ENCODE measurements around the gene GPR157. TPM values are rescaled to one million over a fixed set of nuclear protein-coding genes. Genes with fewer than 3 reads are reported as not detected.

GPR157 gene
- total RNA-seq, 6 donors from 2014 or later, result 12.0 to 26.5 (median 16.7) TPM

DNA sequence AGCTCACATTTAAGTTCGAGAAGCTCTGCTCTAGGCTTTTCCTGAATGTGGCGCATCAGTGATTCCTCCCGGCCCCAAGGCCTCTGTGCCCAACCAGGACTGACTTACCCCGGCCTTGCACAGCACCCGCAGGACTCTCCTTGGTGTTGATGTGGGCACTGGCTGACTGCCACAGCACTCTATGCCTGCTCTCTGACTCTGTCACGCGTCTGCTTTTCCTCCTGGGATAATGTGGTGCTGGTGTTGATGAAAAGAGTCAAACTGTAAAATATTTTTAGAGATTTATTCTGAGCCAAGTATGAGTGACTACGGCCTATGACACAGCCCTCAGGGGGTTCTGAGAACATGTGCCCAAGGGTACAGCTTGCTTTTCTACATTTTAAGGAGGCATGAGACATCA is 44.0 kb downstream of the GPR157 start:
- Histone ChIP-seq H3K27me3 (no peaks in the 10 kb centered on the region), H3K4me3 (no peak overlapping the region), H3K4me1 (peaks cover 0 to 43% (median 16%) of the 10 kb centered on the region in 4 donors), H3K27ac (no peak overlapping the region), H3K36me3 (no peaks in the 10 kb centered on the region), H3K9me3 (no peaks in the 10 kb centered on the region)
- TF ChIP-seq POLR2A (IDR thresholded peaks at IDR 0.05), result no peak
- TF ChIP-seq EP300 (IDR thresholded peaks at IDR 0.05), result no peak
- TF ChIP-seq, protein P1, sequence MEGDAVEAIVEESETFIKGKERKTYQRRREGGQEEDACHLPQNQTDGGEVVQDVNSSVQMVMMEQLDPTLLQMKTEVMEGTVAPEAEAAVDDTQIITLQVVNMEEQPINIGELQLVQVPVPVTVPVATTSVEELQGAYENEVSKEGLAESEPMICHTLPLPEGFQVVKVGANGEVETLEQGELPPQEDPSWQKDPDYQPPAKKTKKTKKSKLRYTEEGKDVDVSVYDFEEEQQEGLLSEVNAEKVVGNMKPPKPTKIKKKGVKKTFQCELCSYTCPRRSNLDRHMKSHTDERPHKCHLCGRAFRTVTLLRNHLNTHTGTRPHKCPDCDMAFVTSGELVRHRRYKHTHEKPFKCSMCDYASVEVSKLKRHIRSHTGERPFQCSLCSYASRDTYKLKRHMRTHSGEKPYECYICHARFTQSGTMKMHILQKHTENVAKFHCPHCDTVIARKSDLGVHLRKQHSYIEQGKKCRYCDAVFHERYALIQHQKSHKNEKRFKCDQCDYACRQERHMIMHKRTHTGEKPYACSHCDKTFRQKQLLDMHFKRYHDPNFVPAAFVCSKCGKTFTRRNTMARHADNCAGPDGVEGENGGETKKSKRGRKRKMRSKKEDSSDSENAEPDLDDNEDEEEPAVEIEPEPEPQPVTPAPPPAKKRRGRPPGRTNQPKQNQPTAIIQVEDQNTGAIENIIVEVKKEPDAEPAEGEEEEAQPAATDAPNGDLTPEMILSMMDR (IDR thresholded peaks at IDR 0.05), result no peak
- TF ChIP-seq POLR2AphosphoS5 (IDR thresholded peaks at IDR 0.05), result no peak
- WGBS, 2 donors, result 60 to 67% methylated on average over 7 to 8 of the region's 8 CpGs
- peak in 1 of 2 donors; percentile 56 for DNase-seq
- peak in 1 of 2 donors; percentile 63 for ATAC-seq (ENCODE audit: low FRiP score in 2 of 2)

DNA sequence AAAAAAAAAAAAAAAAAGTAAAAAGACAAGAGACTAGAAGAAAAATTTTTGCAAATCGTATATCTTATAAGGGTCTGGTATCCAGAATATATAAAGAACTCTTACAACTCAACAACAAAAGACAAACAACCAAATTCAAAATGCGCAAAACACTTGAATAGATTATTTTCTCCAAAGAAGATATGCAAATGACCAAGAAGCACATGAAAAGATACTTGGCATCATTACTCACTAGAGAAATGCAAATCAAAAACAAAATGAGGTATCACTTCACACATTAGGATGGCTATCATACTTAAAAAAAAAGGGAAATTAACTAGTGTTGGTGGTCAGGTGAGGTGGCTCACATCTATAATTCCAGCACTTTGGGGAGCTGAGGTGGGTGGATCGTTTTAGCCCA is 47.4 kb downstream of the GPR157 start:
- 93 to 94% methylated on average over 3 of the region's 3 CpGs for WGBS, 2 donors
- no peaks in the 10 kb centered on the region for H3K9me3 ChIP-seq
- H3K4me1 ChIP-seq, result peaks cover 0 to 34% (median 14%) of the 10 kb centered on the region in 4 donors
- no peak for ATAC-seq (ENCODE audit: low FRiP score in 2 of 2)
- H3K4me3 ChIP-seq, result no peak overlapping the region
- H3K27me3 ChIP-seq, result no peaks in the 10 kb centered on the region
- no peaks in the 10 kb centered on the region for H3K36me3 ChIP-seq
- no peak for TF ChIP-seq POLR2A (IDR thresholded peaks at IDR 0.05)
- TF ChIP-seq EP300 (IDR thresholded peaks at IDR 0.05), result no peak
- TF ChIP-seq POLR2AphosphoS5 (IDR thresholded peaks at IDR 0.05), result no peak
- TF ChIP-seq, protein P1 (IDR thresholded peaks at IDR 0.05), result no peak
- no peak for DNase-seq
- H3K27ac ChIP-seq, result no peak overlapping the region

DNA sequence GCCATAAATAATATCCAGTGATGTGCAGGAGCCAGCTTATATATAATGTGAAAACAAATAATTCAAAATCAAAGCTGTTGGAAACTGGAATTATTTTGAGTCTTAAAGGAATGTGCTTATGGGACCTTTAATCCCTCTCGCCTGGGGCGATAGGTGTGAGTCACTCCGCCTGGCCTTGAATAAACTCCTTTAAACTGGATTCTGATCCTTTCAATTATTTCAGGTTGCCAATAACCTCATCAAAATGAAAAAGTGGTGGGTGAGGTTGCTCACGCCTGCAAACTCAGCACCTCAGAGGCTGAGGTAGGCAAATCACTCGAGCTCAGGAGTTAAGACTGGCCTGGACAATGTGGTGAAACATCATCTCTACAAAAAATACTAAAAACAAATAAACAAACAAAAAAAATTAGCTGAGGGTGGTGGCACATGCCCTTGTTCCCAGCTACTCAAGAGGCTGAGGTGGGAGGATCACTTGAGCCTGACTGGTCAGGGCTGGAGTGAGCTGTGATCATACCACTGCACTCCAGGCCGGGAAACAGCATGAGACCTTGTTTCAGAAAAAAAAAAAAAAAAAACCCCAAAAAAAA is 48.1 kb downstream of the GPR157 start:
- WGBS, 2 donors, result 72 to 89% methylated on average over 6 of the region's 6 CpGs
- peak in 1 of 2 donors; percentile 59 for DNase-seq
- H3K4me1 ChIP-seq, result peaks cover 0 to 29% (median 13%) of the 10 kb centered on the region in 4 donors
- H3K4me3 ChIP-seq, result no peak overlapping the region
- no peaks in the 10 kb centered on the region for H3K9me3 ChIP-seq
- ATAC-seq (ENCODE audit: low FRiP score in 2 of 2), result peak in 1 of 2 donors; percentile 56
- H3K27ac ChIP-seq, result no peak overlapping the region
- no peak for TF ChIP-seq POLR2A (IDR thresholded peaks at IDR 0.05)
- TF ChIP-seq, protein P1 (IDR thresholded peaks at IDR 0.05), result no peak
- TF ChIP-seq EP300 (IDR thresholded peaks at IDR 0.05), result no peak
- TF ChIP-seq POLR2AphosphoS5 (IDR thresholded peaks at IDR 0.05), result no peak
- no peaks in the 10 kb centered on the region for H3K27me3 ChIP-seq
- no peaks in the 10 kb centered on the region for H3K36me3 ChIP-seq

DNA sequence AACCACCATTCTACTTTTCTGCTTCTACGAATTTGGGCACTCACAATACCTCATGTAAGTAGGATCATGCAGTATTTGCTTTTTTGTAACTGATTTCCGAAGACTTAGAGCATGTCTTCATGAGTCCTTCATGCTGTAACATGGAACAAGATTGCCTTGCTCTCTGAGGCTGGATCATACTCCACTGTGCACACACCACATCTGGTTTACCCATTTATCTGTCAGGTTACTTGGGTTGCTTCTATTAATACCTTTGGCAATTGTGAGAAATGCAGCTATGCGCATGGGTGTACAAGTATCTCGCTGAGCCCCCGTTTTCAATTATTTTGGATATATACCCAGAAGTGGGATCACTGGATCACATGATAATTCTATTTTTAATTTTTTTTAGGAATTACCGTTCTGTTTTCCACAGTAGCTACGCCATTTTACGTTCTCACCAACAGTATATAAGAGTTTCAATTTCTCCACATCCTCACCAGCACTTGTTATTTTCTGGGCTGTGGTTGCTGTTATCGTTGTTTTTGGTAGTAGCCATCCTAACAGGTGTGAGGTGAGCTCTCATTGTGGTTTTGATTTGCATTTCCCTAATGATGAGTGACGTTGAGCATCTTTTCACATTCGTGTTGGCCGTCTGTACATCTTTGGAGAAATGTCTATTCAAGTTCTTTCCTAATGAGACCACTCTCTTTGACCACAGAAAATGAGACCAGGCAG is 48.8 kb downstream of the GPR157 start:
- TF ChIP-seq EP300 (IDR thresholded peaks at IDR 0.05) (no peak), POLR2AphosphoS5 (IDR thresholded peaks at IDR 0.05) (no peak), POLR2A (IDR thresholded peaks at IDR 0.05) (no peak)
- TF ChIP-seq, protein P1 (IDR thresholded peaks at IDR 0.05), result no peak

More for the DNA sequence above, 48.8 kb downstream of the GPR157 start:
- Histone ChIP-seq H3K36me3 (no peaks in the 10 kb centered on the region), H3K4me3 (no peak overlapping the region), H3K4me1 (peaks cover 0 to 25% (median 8%) of the 10 kb centered on the region in 4 donors), H3K27ac (no peak overlapping the region), H3K9me3 (no peaks in the 10 kb centered on the region), H3K27me3 (no peaks in the 10 kb centered on the region)
- DNase-seq (no peak), ATAC-seq (ENCODE audit: low FRiP score in 2 of 2) (no peak)
- 95 to 96% methylated on average over 12 of the region's 12 CpGs for WGBS, 2 donors

Data from upper lobe of left lung (tissue), 6 donors.